Measurements from ENCODE around the gene RNF5.
"Not testable (repeated sequence)": the region's sequence is repeated elsewhere in the genome, so short reads cannot be mapped to it uniquely, and the experiment has no call there.

The RNF5 gene

DNA sequence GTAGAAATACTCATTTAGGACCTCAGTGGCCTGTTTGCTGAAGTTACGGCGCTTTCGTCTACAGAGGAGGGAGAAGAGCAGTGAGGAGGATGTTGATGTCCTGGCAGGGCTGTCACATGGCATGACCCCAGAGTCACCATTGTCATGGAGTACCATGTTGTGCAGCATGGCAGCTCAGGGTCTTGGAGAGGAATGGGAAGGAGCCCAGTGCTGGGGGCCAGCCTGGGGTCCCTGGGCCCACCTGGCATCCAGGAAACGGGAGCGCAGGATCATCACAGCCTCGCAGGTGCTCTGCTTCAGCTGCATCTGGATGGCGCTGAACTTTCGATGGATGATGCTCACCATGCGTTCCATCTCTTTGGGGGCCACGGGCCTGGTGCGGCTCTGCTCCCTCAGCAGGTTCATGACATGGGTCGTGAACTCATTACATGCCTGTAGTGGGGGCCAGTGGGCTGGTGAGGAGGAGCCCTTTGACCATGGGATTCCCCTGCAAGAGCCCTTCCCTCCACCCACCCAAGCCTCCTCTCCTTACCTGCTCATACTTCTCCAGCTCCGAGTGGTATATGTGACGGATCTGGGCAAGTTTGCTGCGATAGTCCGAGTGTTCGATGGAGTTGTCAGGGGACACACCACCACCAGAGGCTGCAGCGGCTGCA lies 9.6 kb downstream of the RNF5 start:
- H3K27me3 ChIP-seq (ENCODE audit: control insufficient read depth in 1 of 2, insufficient read depth in 2 of 2, low read length in 2 of 2); H3K9me3 ChIP-seq (ENCODE audit: low read length): not testable (repeated sequence)
- Histone ChIP-seq H3K9ac (ENCODE audit: low read length) (peak overlapping the region; percentile 98), H3K36me3 (ENCODE audit: insufficient read depth, low read length) (peaks cover 30% of the 10 kb centered on the region), H3K4me3 (ENCODE audit: low read depth in 1 of 2, low read length in 2 of 2) (peak overlapping the region in 1 of 2 donors; percentile 73), H3K4me1 (ENCODE audit: insufficient read depth, low read length) (peaks cover 37% of the 10 kb centered on the region), H3K27ac (ENCODE audit: low read depth, low read length) (peak overlapping the region; percentile 23)

DNA sequence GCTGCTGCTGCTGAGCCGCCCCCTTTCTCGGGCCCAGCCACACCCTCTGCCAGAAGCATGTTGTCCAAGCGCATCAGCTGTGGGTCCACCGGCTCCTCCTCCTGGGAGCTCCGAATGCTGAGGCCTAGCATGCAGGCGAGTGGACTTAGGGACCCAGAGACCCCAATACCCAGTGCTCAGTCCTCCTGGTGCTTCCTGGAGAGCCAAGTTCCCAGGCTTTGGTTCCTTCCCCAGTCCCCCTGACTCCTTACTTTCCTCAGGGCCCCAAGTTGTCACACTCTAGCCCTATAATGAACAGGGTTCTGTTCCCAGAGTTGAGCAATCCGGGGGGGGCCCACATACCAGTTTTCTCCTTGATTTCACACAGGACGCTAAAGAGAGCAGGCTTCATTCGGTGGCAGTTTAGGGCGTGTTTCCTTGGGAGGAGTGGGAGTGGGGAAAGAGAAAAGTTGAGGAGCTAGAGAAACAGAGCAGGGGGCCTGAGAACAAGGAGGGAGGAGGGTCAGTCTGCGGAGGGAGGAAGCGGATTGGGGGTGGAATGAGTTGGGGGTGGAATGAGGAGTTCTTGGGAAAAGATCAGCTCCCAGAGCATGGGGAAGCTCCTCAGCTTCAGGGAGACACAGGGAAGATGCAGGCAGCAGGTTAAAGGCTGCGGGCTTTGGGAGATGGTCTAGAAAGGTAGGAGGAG lies 10.3 kb downstream of the RNF5 start:
- peak overlapping the region; percentile 99 for H3K27ac ChIP-seq (ENCODE audit: low read depth, low read length)
- no peaks in the 10 kb centered on the region for H3K9me3 ChIP-seq (ENCODE audit: low read length)
- H3K27me3 ChIP-seq (ENCODE audit: control insufficient read depth in 1 of 2, insufficient read depth in 2 of 2, low read length in 2 of 2), result no peaks in the 10 kb centered on the region
- peak overlapping the region; percentile 98 for H3K9ac ChIP-seq (ENCODE audit: low read length)
- H3K4me3 ChIP-seq (ENCODE audit: low read depth in 1 of 2, low read length in 2 of 2), result peak overlapping the region; percentile 35 to 73
- peaks cover 37% of the 10 kb centered on the region for H3K4me1 ChIP-seq (ENCODE audit: insufficient read depth, low read length)
- peaks cover 23% of the 10 kb centered on the region for H3K36me3 ChIP-seq (ENCODE audit: insufficient read depth, low read length)

DNA sequence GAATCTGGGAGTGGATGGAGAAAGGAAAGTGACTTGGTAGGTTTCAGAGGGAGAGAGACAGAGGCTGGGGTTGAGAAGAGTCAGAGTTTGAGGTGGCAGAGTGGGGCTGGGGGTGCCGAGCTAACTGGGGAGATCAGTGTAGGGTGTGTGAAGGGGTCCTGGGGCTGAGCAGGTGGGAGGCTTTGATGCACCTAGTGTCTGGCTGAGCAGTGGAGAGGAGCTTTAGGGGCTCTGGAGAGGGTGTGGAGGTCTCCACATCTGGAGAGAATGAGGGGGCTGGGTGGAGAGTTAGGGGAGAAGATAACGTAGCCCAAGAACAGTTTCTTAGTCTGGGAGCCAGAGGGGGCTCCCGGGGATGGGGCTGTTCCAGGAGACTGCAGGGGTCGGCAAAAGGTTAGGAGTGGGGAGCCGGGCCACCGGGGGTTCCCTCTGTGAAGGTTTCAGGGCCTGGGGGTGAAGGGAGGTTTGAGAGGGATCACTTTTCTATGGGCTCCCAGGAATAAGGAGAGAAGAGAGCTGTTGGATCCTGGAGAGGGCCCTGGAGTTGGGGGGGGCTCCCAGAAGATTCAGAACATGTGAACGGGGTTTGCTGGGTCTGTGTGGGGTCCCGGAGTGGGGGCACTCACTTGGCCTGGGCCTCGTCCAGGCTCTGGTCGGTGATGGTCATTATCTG lies 11.0 kb downstream of the RNF5 start:
- H3K27me3 ChIP-seq (ENCODE audit: control insufficient read depth in 1 of 2, insufficient read depth in 2 of 2, low read length in 2 of 2), result no peaks in the 10 kb centered on the region
- H3K4me1 ChIP-seq (ENCODE audit: insufficient read depth, low read length), result peaks cover 40% of the 10 kb centered on the region
- no peaks in the 10 kb centered on the region for H3K9me3 ChIP-seq (ENCODE audit: low read length)
- peak overlapping the region; percentile 35 to 73 for H3K4me3 ChIP-seq (ENCODE audit: low read depth in 1 of 2, low read length in 2 of 2)
- peak overlapping the region; percentile 98 for H3K9ac ChIP-seq (ENCODE audit: low read length)
- peak overlapping the region; percentile 99 for H3K27ac ChIP-seq (ENCODE audit: low read depth, low read length)
- H3K36me3 ChIP-seq (ENCODE audit: insufficient read depth, low read length), result peaks cover 20% of the 10 kb centered on the region

DNA sequence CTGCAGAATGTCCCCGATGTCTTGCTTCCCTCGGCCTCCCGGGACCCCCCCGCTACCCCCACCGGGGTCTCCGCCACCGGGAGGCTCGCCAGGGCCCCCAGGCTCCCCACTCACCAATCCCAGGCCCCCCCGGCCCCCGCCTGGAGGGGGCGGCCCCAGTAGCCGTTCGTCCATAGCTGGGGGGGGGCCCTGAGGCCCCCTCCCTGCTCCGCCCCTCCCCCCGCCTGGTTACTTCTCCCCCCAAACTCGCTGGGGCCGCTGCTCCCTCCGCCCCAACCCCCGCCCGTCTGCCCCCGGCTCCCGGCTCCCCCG lies 11.5 kb downstream of the RNF5 start:
- Histone ChIP-seq H3K4me3 (ENCODE audit: low read depth in 1 of 2, low read length in 2 of 2) (peak overlapping the region; percentile 35 to 73), H3K4me1 (ENCODE audit: insufficient read depth, low read length) (peaks cover 44% of the 10 kb centered on the region), H3K9me3 (ENCODE audit: low read length) (no peaks in the 10 kb centered on the region), H3K27me3 (ENCODE audit: control insufficient read depth in 1 of 2, insufficient read depth in 2 of 2, low read length in 2 of 2) (no peaks in the 10 kb centered on the region), H3K36me3 (ENCODE audit: insufficient read depth, low read length) (peaks cover 20% of the 10 kb centered on the region), H3K27ac (ENCODE audit: low read depth, low read length) (peak overlapping the region; percentile 99), H3K9ac (ENCODE audit: low read length) (peak overlapping the region; percentile 98)

DNA sequence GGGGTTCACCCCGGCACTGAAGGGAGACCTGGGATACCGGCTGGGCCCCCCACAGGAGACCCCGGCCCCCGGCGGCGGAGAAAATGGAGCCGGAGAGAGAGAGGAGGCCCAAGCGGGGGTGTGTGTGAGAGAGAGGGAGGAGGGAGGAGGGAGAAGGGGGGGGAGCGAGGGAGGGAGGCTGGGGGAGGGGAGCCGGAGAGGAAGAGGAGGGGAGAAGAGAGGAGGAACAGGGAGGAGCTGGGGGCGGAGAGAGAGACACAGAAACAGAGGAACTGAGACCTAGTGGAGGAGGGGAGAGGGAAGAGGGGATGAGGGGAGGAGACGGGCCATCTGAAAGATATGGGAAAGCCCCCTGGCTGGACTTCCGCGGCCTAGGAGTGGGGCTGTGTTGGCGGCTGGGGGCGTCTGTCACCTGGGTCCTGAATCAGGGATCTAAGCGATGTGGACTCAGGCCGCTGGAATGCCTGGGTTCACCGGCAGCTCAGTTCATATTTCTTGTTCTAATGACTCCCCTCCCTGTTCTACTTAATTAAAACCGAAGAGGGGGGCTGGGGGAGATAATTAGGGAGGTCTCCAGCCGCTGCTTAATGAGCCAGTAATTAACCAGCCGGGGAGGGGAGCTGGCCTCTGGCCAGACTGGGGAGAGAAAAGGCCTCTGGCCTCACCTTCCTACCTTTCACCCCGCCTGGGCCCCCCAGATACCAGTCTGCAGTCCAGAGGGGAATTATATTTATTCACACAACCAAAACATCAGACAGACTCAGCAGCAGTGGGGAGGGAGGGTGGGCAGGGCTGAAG lies 12.0 kb downstream of the RNF5 start, which contains the start of gene PBX2:
TSS of gene PBX2 (minus strand) at position 149 of the 798 bp plus-strand sequence. CDS start 287 bp downstream, outside the sequence.
- H3K36me3 ChIP-seq (ENCODE audit: insufficient read depth, low read length), result peaks cover 20% of the 10 kb centered on the region
- H3K9ac ChIP-seq (ENCODE audit: low read length), result peak within 1 kb of the TSS; percentile 98
- peak within 1 kb of the TSS; percentile 99 for H3K27ac ChIP-seq (ENCODE audit: low read depth, low read length)
- no peaks in the 10 kb centered on the region for H3K27me3 ChIP-seq (ENCODE audit: control insufficient read depth in 1 of 2, insufficient read depth in 2 of 2, low read length in 2 of 2)
- H3K4me3 ChIP-seq (ENCODE audit: low read depth in 1 of 2, low read length in 2 of 2), result peak within 1 kb of the TSS; percentile 35 to 73
- no peaks in the 10 kb centered on the region for H3K9me3 ChIP-seq (ENCODE audit: low read length)
- H3K4me1 ChIP-seq (ENCODE audit: insufficient read depth, low read length), result peaks cover 50% of the 10 kb centered on the region

DNA sequence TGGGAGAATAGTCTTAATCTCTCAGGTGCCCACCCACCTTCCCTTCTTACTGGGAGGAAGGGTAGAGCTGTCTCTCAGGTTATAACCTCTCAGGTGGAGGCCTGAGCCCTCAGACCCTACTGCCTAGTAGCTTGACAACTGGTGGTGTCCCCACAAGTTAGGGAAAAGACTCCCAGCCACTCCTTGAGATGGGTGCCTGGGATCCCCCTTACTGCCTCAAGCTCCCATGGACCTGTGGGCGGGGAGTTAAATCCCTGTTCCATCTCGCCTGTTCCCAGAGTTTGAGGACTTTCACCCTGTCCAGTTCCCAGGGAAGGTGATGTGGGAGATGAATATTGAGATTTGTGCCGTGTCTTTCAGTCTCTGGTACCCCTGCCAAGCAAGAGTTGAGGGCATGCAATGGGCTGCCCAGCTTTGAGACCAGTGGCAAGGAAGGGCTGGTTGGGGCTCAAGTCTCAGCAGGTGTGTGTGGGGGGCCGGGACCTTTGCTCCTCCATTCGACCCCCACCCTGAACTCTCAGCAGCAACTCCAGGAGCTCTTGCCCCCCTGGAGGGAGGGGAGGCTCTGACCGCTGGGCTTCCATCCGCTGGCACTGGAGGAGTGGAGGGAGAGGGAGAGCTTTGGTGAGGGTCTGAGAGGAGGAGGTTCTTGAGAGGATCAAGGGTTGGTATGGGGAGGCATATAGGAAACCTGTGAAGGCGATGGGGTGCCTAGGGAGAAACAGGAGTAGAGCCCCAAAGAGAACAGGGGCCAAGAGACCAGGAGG lies 12.9 kb downstream of the RNF5 start:
- no peaks in the 10 kb centered on the region for H3K9me3 ChIP-seq (ENCODE audit: low read length)
- H3K27me3 ChIP-seq (ENCODE audit: control insufficient read depth in 1 of 2, insufficient read depth in 2 of 2, low read length in 2 of 2), result no peaks in the 10 kb centered on the region
- H3K36me3 ChIP-seq (ENCODE audit: insufficient read depth, low read length), result peaks cover 20% of the 10 kb centered on the region
- H3K4me1 ChIP-seq (ENCODE audit: insufficient read depth, low read length), result peaks cover 47% of the 10 kb centered on the region
- peak overlapping the region; percentile 99 for H3K27ac ChIP-seq (ENCODE audit: low read depth, low read length)
- peak overlapping the region; percentile 4 for H3K9ac ChIP-seq (ENCODE audit: low read length)
- H3K4me3 ChIP-seq (ENCODE audit: low read depth in 1 of 2, low read length in 2 of 2), result peak overlapping the region; percentile 16 to 47

DNA sequence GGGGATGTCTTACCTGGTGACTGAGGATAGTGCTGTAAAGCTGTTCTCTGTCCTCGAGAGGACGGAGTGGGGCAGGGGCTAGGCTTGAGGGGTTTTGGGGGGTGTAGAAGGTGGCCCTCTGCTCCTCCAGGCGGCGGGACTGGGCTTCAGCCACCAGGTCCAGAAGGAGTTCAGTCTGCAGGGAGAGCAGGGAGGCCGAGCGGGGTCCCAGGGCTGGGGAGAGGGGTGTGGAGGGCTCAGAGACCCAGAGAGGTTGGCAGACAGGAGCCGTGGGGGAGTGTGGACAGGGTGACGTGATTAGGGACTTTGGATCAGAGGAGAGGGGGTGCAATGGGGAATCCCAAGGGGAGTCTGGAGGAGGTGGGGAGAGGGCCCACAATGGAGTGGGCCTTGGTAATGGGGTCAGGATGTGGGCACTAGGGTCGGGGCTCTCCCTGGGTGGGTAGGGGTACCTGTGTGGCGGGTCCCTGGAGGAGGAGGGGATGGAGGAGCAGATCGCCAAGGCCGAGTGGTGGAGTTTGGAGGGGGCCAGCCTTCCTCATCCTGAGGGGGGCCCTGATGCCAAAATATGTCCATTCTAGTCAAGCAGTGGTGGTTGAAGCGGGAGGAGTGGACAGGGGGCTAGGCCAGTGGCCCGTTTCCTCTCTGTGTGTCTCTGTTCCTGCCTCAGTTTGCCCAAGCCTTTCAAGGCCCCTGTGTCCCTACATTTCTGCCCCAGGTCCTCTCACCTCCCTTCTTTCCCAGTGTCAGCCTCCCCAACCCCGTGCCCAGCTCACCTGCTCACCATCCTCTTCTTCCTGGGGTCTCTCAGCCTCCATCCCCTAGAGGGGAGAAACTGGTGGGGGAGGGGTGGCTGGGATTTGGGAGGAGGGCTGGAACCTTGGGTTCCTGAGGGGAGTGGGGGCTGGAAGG lies 13.7 kb downstream of the RNF5 start:
- no peaks in the 10 kb centered on the region for H3K9me3 ChIP-seq (ENCODE audit: low read length)
- no peaks in the 10 kb centered on the region for H3K27me3 ChIP-seq (ENCODE audit: control insufficient read depth in 1 of 2, insufficient read depth in 2 of 2, low read length in 2 of 2)
- peak overlapping the region; percentile 4 for H3K9ac ChIP-seq (ENCODE audit: low read length)
- peak overlapping the region; percentile 27 for H3K27ac ChIP-seq (ENCODE audit: low read depth, low read length)
- peaks cover 11% of the 10 kb centered on the region for H3K36me3 ChIP-seq (ENCODE audit: insufficient read depth, low read length)
- H3K4me3 ChIP-seq (ENCODE audit: low read depth in 1 of 2, low read length in 2 of 2), result peak overlapping the region in 1 of 2 donors; percentile 47
- peaks cover 44% of the 10 kb centered on the region for H3K4me1 ChIP-seq (ENCODE audit: insufficient read depth, low read length)

DNA sequence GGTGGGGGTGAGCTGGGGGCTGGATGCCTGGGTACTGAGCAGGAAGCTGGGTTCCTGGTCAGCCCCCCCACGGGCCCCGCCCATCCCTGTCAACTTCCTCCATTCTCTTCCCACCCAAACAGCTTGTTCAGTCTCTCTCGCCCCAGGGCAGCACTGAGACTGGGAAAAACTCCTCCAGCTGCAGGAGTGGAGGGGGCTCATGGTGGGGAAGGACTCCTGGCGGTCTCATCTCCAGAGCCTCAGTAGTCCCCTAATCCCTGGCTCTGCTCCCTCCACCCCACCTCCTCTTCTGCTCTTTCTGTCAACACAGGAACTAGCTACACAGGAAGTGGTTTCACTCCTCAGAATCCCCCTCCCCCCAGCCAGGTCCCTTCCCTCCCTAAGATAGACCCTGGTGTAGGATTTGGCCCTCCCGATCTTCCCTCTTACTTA lies 14.4 kb downstream of the RNF5 start, which contains the start of gene GPSM3:
TSS of gene GPSM3 (minus strand) at position 36 of the 432 bp plus-strand sequence. CDS start 130 bp downstream, outside the sequence.
- H3K9ac ChIP-seq (ENCODE audit: low read length), result peak within 1 kb of the TSS; percentile 4
- peaks cover 4% of the 10 kb centered on the region for H3K36me3 ChIP-seq (ENCODE audit: insufficient read depth, low read length)
- peak within 1 kb of the TSS in 1 of 2 donors; percentile 47 for H3K4me3 ChIP-seq (ENCODE audit: low read depth in 1 of 2, low read length in 2 of 2)
- H3K27ac ChIP-seq (ENCODE audit: low read depth, low read length), result peak within 1 kb of the TSS; percentile 27
- peaks cover 41% of the 10 kb centered on the region for H3K4me1 ChIP-seq (ENCODE audit: insufficient read depth, low read length)
- no peaks in the 10 kb centered on the region for H3K27me3 ChIP-seq (ENCODE audit: control insufficient read depth in 1 of 2, insufficient read depth in 2 of 2, low read length in 2 of 2)
- no peaks in the 10 kb centered on the region for H3K9me3 ChIP-seq (ENCODE audit: low read length)

DNA sequence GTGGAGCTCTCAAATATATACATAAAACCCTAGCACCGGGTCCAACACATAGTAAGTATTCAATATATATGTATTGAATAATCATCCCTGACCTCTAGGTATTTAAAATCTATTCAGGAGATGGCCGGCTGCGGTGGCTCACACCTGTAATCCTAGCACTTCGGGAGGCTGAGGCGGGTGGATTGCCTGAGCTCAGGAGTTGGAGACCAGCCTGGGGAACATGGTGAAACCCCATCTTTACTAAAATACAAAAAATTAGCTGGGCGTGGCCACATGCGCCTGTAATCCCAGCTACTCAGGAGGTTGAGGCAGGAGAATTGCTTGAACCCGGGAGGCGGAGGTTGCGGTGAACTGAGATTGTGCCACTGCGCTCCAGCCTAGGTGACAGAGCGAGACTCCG lies 14.9 kb downstream of the RNF5 start:
- Histone ChIP-seq H3K4me3 (ENCODE audit: low read depth in 1 of 2, low read length in 2 of 2) (peak overlapping the region in 1 of 2 donors; percentile 47), H3K4me1 (ENCODE audit: insufficient read depth, low read length) (peaks cover 37% of the 10 kb centered on the region), H3K27ac (ENCODE audit: low read depth, low read length) (peak overlapping the region; percentile 27)
- H3K9me3 ChIP-seq (ENCODE audit: low read length); H3K9ac ChIP-seq (ENCODE audit: low read length); H3K27me3 ChIP-seq (ENCODE audit: control insufficient read depth in 1 of 2, insufficient read depth in 2 of 2, low read length in 2 of 2); H3K36me3 ChIP-seq (ENCODE audit: insufficient read depth, low read length): not testable (repeated sequence)

DNA sequence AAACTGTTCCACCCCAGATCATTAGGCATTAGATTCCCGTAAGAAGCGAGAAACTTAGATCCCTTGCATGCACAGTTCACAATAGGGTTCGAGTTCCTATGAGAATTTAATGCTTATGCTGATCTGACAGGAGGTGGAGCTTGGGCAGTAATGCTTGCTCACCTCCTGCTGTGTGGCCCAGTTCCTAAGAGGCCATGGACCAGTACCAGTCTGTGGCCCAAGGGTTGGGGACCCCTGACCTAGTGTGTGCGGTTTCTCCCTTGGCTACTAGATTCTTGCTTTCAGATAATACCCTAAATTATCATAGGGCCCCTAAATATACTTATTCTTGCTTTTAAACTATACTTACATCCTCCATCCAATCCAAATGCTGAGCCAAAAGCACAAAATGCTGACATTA lies 16.2 kb downstream of the RNF5 start:
- peaks cover 31% of the 10 kb centered on the region for H3K4me1 ChIP-seq (ENCODE audit: insufficient read depth, low read length)
- no peaks in the 10 kb centered on the region for H3K36me3 ChIP-seq (ENCODE audit: insufficient read depth, low read length)
- no peaks in the 10 kb centered on the region for H3K27me3 ChIP-seq (ENCODE audit: control insufficient read depth in 1 of 2, insufficient read depth in 2 of 2, low read length in 2 of 2)
- peak overlapping the region; percentile 43 to 62 for H3K4me3 ChIP-seq (ENCODE audit: low read depth in 1 of 2, low read length in 2 of 2)
- peak overlapping the region; percentile 99 for H3K27ac ChIP-seq (ENCODE audit: low read depth, low read length)
- H3K9me3 ChIP-seq (ENCODE audit: low read length), result no peaks in the 10 kb centered on the region
- peak overlapping the region; percentile 68 for H3K9ac ChIP-seq (ENCODE audit: low read length)

Data from muscle layer of colon (tissue), 2 donors.